K562 (cell line): ENCODE results near the gene SMU1. TPM values are rescaled to one million over a fixed set of nuclear protein-coding genes. Genes with fewer than 3 reads are reported as not detected.

ENCODE experiments used
- ATAC-seq: fragments of 200-7000 bp; cut with Tn5 transposase; 3 replicates; pipeline ENCODE4 v1.9.1; 2020; ENCODE audit warnings: moderate library complexity
- BruUV-seq: library from RNA; stranded (reverse); fragments of 400-500 nt; replicated peaks from 2 replicates; lab custom pipeline; 2021; lab: Mats Ljungman, UMichigan
- CTCF ChIA-PET: fragments of 300-600 bp; formaldehyde crosslinking; extraction: SDS; loops from one replicate; lab custom pipeline; 2021; ENCODE audit warnings: low intra/inter-chr PET ratio; lab: Yijun Ruan, JAX
- POLR2A ChIA-PET: fragments of 300-600, 350-650 bp; sonication (Branson Sonifier 250); formaldehyde crosslinking; extraction: SDS; loops from one replicate; lab custom pipeline; 2021; ENCODE audit warnings: antibody characterized with exemption, inconsistent platforms; lab: Yijun Ruan, JAX
- DNase-seq, 4 experiments: peaks; one replicate each; pipeline versions ENCODE4 v3.0.0 to v3.0.0-alpha.2; 2011 to 2018; ENCODE audit warnings: low spot score in 3 of 4, mixed read lengths in 3 of 4; ENCODE audit errors: extremely low read depth in 1 of 4
- FAIRE-seq: peaks from 2 replicates; lab custom pipeline; 2011; peaks lifted over from hg19 to GRCh38; lab: Jason Lieb, UNC
- H2AFZ ChIP-seq: 2 replicates; pipeline ENCODE4 v1.6.0; 2011; ENCODE audit warnings: low read depth, low read length, control low read depth, inconsistent platforms
- H3K27ac ChIP-seq: fragments of 200-600 bp; 3 replicates; pipeline ENCODE4 v1.8.0; 2011; ENCODE audit warnings: low read depth, mild to moderate bottlenecking, control low read depth, inconsistent platforms, low read length, moderate library complexity, mixed read lengths; ENCODE audit errors: extremely low read depth
- H3K27me3 ChIP-seq, 2 experiments: fragments of 300-600 bp in 1 of 2; 2 replicates in 1 of 2; 3 replicates in 1 of 2; pipeline versions ENCODE4 v1.6.0 to v1.8.0; 2011; ENCODE audit warnings: inconsistent platforms in 2 of 2, low read length in 2 of 2, mild to moderate bottlenecking in 1 of 2, mixed read lengths in 1 of 2, moderate library complexity in 1 of 2; ENCODE audit not compliant: control insufficient read depth in 2 of 2, insufficient read depth in 2 of 2
- H3K36me3 ChIP-seq: fragments of 300-600 bp; 3 replicates; pipeline ENCODE4 v1.8.0; 2011; ENCODE audit warnings: mild to moderate bottlenecking, low read length, inconsistent platforms; ENCODE audit not compliant: control insufficient read depth, insufficient read depth
- H3K4me1 ChIP-seq, 2 experiments: fragments of 200-600 bp in 1 of 2; replicated peaks in 1 of 2; 2 replicates in 1 of 2; 3 replicates in 1 of 2; pipeline versions ENCODE4 v1.5.1 to v1.8.0; 2011; ENCODE audit warnings: inconsistent platforms in 2 of 2, low read length in 2 of 2, mild to moderate bottlenecking in 1 of 2, mixed read lengths in 1 of 2, moderate library complexity in 1 of 2; ENCODE audit not compliant: control insufficient read depth in 2 of 2, insufficient read depth in 2 of 2
- H3K4me2 ChIP-seq: 2 replicates; pipeline ENCODE4 v1.6.1; 2011; ENCODE audit warnings: low read length, control low read depth, inconsistent platforms, mixed read lengths; ENCODE audit not compliant: insufficient read depth
- H3K4me3 ChIP-seq: fragments of 200-600 bp; sonication (generic), shearing (Covaris generic); 2 replicates; pipeline ENCODE4 v1.5.1; 2016; ENCODE audit warnings: control low read depth, inconsistent platforms
- H3K79me2 ChIP-seq: fragments of 200-600 bp; 3 replicates; pipeline ENCODE4 v1.8.0; 2011; ENCODE audit warnings: low read length, inconsistent platforms; ENCODE audit not compliant: control insufficient read depth, insufficient read depth
- H3K9ac ChIP-seq, 2 experiments: 2 replicates each; pipeline versions ENCODE4 v1.6.0 to v1.6.1; 2011; ENCODE audit warnings: low read depth in 2 of 2, low read length in 2 of 2, control low read depth in 1 of 2, inconsistent platforms in 1 of 2, mild to moderate bottlenecking in 1 of 2, mixed read lengths in 1 of 2; ENCODE audit not compliant: insufficient read depth in 1 of 2
- H3K9me1 ChIP-seq: one replicate; pipeline ENCODE4 v1.6.0; 2011; ENCODE audit warnings: inconsistent platforms, mild to moderate bottlenecking, low read length, moderate library complexity; ENCODE audit not compliant: control insufficient read depth, insufficient read depth
- H3K9me3 ChIP-seq: replicated peaks from 2 replicates; pipeline ENCODE4 v1.5.1; 2011; ENCODE audit warnings: low read depth, low read length, inconsistent platforms; ENCODE audit not compliant: control insufficient read depth, insufficient read depth
- H4K20me1 ChIP-seq: replicated peaks from 2 replicates; pipeline ENCODE4 v1.6.1; 2011; ENCODE audit warnings: low read length, inconsistent platforms, mixed read lengths; ENCODE audit not compliant: control insufficient read depth, insufficient read depth
- ARID3A ChIP-seq: IDR thresholded peaks from 2 replicates; pipeline ENCODE4 v1.6.1; 2012; ENCODE audit warnings: low read depth, low read length, improper control_type of control experiment, borderline replicate concordance
- DEAF1 ChIP-seq: fragments of 450-650 bp; formaldehyde crosslinking; IDR thresholded peaks from 2 replicates; pipeline ENCODE4 v1.4.0; 2020; ENCODE audit warnings: mild to moderate bottlenecking, moderate library complexity
- HDAC1 ChIP-seq, 2 experiments: fragments of 450-650 bp; IDR thresholded peaks; 2 replicates each; pipeline ENCODE4 v1.6.1; 2016 to 2017; ENCODE audit warnings: inconsistent platforms in 1 of 2, mild to moderate bottlenecking in 1 of 2, moderate library complexity in 1 of 2
- RAD21 ChIP-seq, 2 experiments: fragments of 250-450 bp in 1 of 2; fragments of 450-650 bp in 1 of 2; sonication (Bioruptor Pico) in 1 of 2; formaldehyde crosslinking in 1 of 2; IDR thresholded peaks in 1 of 2; conservative IDR thresholded peaks in 1 of 2; 2 replicates each; pipeline versions ENCODE4 v1.4.0 to v1.8.0; 2020 to 2022; ENCODE audit warnings: mild to moderate bottlenecking in 2 of 2, moderate library complexity in 1 of 2
- RFX1 ChIP-seq: fragments of 450-650 bp; IDR thresholded peaks from 2 replicates; pipeline ENCODE4 v1.6.1; 2016; ENCODE audit warnings: mild to moderate bottlenecking, moderate library complexity
- TEAD4 ChIP-seq, 2 experiments: sonication (generic) in 1 of 2; formaldehyde crosslinking in 1 of 2; IDR thresholded peaks; 2 replicates each; pipeline versions ENCODE4 v1.6.1 to v1.8.0; 2012 to 2022; ENCODE audit warnings: borderline replicate concordance in 1 of 2, inconsistent platforms in 1 of 2, low read length in 1 of 2, mild to moderate bottlenecking in 1 of 2, missing genetic modification reagents in 1 of 2
- ZSCAN32 ChIP-seq: fragments of 450-650 bp; formaldehyde crosslinking; IDR thresholded peaks from 2 replicates; pipeline ENCODE4 v1.4.0; 2020; ENCODE audit warnings: mild to moderate bottlenecking, moderate library complexity
- WGBS: fragments of 100-300 bp; shearing (Covaris generic); methylation state at CpG from one replicate; pipeline ENCODE4 v1.1.6; 2016; ENCODE audit warnings: low coverage, mixed read lengths; ENCODE audit not compliant: insufficient coverage; ENCODE audit errors: missing lambda C conversion rate; 5-methylcytosine and 5-hydroxymethylcytosine counted together
- in situ Hi-C: fragments of 300-500 bp; cut with MboI; formaldehyde crosslinking; loops from 4 replicates; pipeline ENCODE4 v1.15.0; 2018; ENCODE audit warnings: inconsistent platforms, mixed read lengths
- intact Hi-C: fragments of 100-400 bp; cut with micrococcal nuclease; formaldehyde crosslinking; loops from 2 replicates; pipeline ENCODE4 v1.14.2; 2022
- polyA plus RNA-seq, 8 experiments: library from polyadenylated mRNA; depleted of rRNA in 4 of 8; stranded (reverse) in 5 of 8; unstranded in 3 of 8; fragments of >200 nt; fragmentation: Nextera tagmentation in 2 of 8; fragmentation: Illumina TruSeq in 1 of 8; extraction: Ambion mirVana in 2 of 8; extraction: Trizol in 1 of 8; gene quantifications; 2 replicates each; pipeline versions ENCODE4 v1.2.1 to v1.2.3, GENCODE V29; 2011 to 2014; ENCODE audit warnings: inconsistent platforms in 1 of 8, missing spikeins in 1 of 8
- total RNA-seq, 7 experiments: library from RNA; depleted of rRNA in 6 of 7; stranded (reverse); fragments of >200 nt in 6 of 7; fragmentation: Illumina TruSeq in 2 of 7; extraction: Trizol in 2 of 7; gene quantifications; 2 replicates each; pipeline versions ENCODE4 v1.2.1 to v1.2.3, GENCODE V29; 2011 to 2021; ENCODE audit warnings: low replicate concordance in 1 of 7
- TF ChIP-seq, protein P1 (sequence below): fragments of 200-400 bp; formaldehyde crosslinking; IDR thresholded peaks from 2 replicates; pipeline ENCODE4 v1.6.1; 2017; ENCODE audit warnings: mild to moderate bottlenecking, low read depth, low read length, moderate library complexity

Gene SMU1
- total and polyA plus RNA-seq, 9 of the 15 experiments (the other 6 are each of a cell fraction or from before 2014, with no cell fraction given) = 13.2 to 33.4 (median 20.7) TPM

DNA sequence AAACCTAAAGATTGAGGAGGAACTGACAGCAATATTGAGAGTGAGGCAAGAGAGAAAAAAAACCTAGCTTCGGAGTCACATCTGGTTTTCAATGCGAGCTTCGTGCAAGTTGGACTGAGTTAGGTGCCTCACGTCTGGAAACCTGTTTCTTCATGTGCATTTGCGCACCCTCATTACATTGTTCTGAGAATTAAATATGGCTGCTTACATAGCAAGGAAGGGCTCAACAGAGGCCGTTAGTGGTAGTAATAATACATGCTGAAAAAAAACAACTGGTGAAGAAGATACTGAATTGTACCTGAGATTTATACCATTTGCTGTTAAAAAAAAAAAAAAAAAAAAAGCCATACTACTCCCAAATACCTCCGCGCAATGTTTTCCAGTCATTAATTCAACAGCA is 32.8 kb downstream of the SMU1 start (continued):
- TF ChIP-seq DEAF1 (CRISPR knock-in tag) (no peak), ZSCAN32 (CRISPR knock-in tag) (no peak)

- CTCF ChIA-PET = no interaction called here
These were observed 34.0 kb downstream of the SMU1 start for GRCh38 chr9:33042473-33042872.

More at GRCh38 chr9:33042473-33042872, 34.0 kb downstream of the SMU1 start:
- in situ Hi-C loops (no loop called here), intact Hi-C loops (no loop called here)
- H3K4me3 ChIP-seq = no peak overlapping the region
- no peaks in the 10 kb centered on the region for H3K9me3 ChIP-seq
- H3K4me2 ChIP-seq = no peak overlapping the region
- DNase-seq (no peak), FAIRE-seq (no peak), ATAC-seq (peak; percentile 19)
- no peak overlapping the region for H2AFZ ChIP-seq
- H3K79me2 ChIP-seq = no peaks in the 10 kb centered on the region
- H3K36me3 ChIP-seq = peaks cover 49% of the 10 kb centered on the region; the same call in 1 of the 3 replicates
- H3K9ac ChIP-seq = no peak overlapping the region
- no peak for TF ChIP-seq TEAD4 (IDR thresholded peaks at IDR 0.05; ENCODE audit: low read length)
- no peak for TF ChIP-seq TEAD4 (CRISPR knock-in tag; IDR thresholded peaks at IDR 0.05; ENCODE audit: borderline replicate concordance)
- TF ChIP-seq, protein P1, sequence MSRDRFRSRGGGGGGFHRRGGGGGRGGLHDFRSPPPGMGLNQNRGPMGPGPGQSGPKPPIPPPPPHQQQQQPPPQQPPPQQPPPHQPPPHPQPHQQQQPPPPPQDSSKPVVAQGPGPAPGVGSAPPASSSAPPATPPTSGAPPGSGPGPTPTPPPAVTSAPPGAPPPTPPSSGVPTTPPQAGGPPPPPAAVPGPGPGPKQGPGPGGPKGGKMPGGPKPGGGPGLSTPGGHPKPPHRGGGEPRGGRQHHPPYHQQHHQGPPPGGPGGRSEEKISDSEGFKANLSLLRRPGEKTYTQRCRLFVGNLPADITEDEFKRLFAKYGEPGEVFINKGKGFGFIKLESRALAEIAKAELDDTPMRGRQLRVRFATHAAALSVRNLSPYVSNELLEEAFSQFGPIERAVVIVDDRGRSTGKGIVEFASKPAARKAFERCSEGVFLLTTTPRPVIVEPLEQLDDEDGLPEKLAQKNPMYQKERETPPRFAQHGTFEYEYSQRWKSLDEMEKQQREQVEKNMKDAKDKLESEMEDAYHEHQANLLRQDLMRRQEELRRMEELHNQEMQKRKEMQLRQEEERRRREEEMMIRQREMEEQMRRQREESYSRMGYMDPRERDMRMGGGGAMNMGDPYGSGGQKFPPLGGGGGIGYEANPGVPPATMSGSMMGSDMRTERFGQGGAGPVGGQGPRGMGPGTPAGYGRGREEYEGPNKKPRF = no peak
- TF ChIP-seq HDAC1 (IDR thresholded peaks at IDR 0.05) = no peak
- no peak for TF ChIP-seq RAD21 (CRISPR knock-in tag; conservative IDR thresholded peaks at IDR 0.05 in 1 of 2, IDR thresholded peaks at IDR 0.05 in 1 of 2)
- no peak for TF ChIP-seq RFX1
- TF ChIP-seq ARID3A = no peak
- POLR2A ChIA-PET = interaction anchor here (1.0 to 1.9 kb wide), 3 partner anchors 8 to 488 kb away, joined by 3 to 6 read pairs (median 4); no protein-coding TSS in a partner anchor
- 66% methylated on average over 7 of the region's 8 CpGs for WGBS
- no peaks in the 10 kb centered on the region for H3K4me1 ChIP-seq
- H3K27me3 ChIP-seq = no peaks in the 10 kb centered on the region
- no peaks in the 10 kb centered on the region for H4K20me1 ChIP-seq
- H3K9me1 ChIP-seq = no peaks in the 10 kb centered on the region
- BruUV-seq = no TSS peak
- no peak overlapping the region for H3K27ac ChIP-seq
